ENCODE measurements around the gene FOXQ1.

FOXQ1 gene

GRCh38 chr6:1266686-1267056 is 45.2 kb upstream of the FOXQ1 start:
- TF ChIP-seq, protein P1, sequence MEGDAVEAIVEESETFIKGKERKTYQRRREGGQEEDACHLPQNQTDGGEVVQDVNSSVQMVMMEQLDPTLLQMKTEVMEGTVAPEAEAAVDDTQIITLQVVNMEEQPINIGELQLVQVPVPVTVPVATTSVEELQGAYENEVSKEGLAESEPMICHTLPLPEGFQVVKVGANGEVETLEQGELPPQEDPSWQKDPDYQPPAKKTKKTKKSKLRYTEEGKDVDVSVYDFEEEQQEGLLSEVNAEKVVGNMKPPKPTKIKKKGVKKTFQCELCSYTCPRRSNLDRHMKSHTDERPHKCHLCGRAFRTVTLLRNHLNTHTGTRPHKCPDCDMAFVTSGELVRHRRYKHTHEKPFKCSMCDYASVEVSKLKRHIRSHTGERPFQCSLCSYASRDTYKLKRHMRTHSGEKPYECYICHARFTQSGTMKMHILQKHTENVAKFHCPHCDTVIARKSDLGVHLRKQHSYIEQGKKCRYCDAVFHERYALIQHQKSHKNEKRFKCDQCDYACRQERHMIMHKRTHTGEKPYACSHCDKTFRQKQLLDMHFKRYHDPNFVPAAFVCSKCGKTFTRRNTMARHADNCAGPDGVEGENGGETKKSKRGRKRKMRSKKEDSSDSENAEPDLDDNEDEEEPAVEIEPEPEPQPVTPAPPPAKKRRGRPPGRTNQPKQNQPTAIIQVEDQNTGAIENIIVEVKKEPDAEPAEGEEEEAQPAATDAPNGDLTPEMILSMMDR (IDR thresholded peaks at IDR 0.05; ENCODE audit: low read depth, low read length, missing control alignments): no peak
- Histone ChIP-seq H3K36me3 (replicated peaks) (no peaks in the 10 kb centered on the region), H3K27ac (no peak overlapping the region), H3K4me3 (ENCODE audit: low read depth, low read length) (no peak overlapping the region), H3K27me3 (replicated peaks) (no peaks in the 10 kb centered on the region)
- in situ Hi-C loops (cut with HindIII; ENCODE audit: low pct_ligation_motif_present, low sequenced_read_pairs): no loop called here
- no peak for DNase-seq

DNA sequence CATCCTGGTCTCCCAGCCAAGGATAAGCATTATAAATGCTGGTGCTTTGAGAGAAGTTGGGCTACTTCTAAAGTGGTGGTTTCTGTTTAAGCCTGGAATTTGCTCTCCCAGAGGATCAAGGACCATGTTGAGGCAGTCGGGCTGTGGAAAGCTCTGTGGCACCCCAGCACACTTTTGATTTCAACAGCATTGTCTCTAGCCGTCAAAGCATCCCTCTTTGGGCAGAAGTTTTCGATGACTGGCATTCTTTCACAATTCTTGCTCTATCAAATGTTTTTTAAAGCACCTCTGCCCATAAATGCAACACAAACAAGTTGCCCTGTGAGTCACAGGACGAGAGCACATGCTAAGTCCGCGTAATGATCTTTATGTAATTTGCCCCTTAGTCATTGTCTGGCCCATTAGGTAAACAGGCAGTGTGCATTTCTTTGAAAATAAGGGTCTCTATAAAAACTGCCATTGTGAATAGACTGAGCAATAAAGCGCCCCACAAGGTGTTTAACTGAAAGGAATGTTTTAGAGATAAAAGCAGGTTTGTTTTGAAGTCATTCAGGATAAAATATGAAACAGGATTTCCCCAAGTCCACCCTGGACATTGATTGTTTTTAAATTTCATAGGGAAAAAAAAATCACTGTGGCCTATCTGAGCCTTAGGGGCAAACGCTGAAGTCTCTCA is 44.7 kb upstream of the FOXQ1 start:
- in situ Hi-C loops (cut with HindIII; ENCODE audit: low pct_ligation_motif_present, low sequenced_read_pairs): no loop called here
- TF ChIP-seq, protein P1 (IDR thresholded peaks at IDR 0.05; ENCODE audit: low read depth, low read length, missing control alignments): no peak
- Histone ChIP-seq H3K36me3 (replicated peaks) (no peaks in the 10 kb centered on the region), H3K27ac (no peak overlapping the region), H3K27me3 (replicated peaks) (no peaks in the 10 kb centered on the region), H3K4me3 (ENCODE audit: low read depth, low read length) (no peak overlapping the region)
- no peak for DNase-seq

GRCh38 chr6:1267790-1268762 is 43.8 kb upstream of the FOXQ1 start:
- in situ Hi-C loops (cut with HindIII; ENCODE audit: low pct_ligation_motif_present, low sequenced_read_pairs): no loop called here
- no peaks in the 10 kb centered on the region for H3K36me3 ChIP-seq (replicated peaks)
- H3K27me3 ChIP-seq (replicated peaks): no peaks in the 10 kb centered on the region
- TF ChIP-seq, protein P1 (IDR thresholded peaks at IDR 0.05; ENCODE audit: low read depth, low read length, missing control alignments): no peak
- no peak overlapping the region for H3K4me3 ChIP-seq (ENCODE audit: low read depth, low read length)
- no peak for DNase-seq
- H3K27ac ChIP-seq: no peak overlapping the region

DNA sequence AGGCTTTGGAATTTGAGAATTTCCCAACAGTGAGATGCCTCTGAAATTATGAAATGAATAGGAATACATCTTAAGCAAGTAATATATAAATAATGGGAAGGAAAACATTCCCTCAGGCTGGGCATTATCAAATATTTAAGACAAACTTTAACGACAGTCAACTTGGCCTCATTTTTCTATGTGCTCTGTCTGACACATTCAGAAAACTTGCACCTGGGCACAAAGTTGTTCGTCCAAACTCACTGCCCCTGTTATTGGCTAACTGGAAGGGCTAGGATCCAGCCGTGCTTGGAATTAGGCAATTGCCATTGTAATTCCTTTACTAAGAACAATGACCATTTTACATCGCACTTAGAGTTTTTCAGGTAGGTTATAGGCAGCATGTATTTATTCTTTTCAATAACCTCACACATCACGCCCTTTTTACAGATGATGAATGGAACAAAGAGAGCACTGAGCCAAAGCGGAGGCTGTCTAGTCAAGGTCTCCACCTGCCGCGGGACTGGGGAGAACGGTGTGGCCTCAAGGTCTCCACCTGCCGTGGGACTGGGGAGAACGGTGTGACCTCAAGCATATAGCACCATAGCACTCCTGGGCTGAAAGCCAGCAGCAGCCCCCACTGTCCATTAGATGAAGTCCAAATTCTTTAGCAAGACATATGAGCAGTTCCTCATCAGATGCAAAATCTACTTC is 40.7 kb upstream of the FOXQ1 start:
- no peak overlapping the region for H3K4me3 ChIP-seq (ENCODE audit: low read depth, low read length)
- H3K27ac ChIP-seq: no peak overlapping the region
- DNase-seq: no peak
- TF ChIP-seq, protein P1 (IDR thresholded peaks at IDR 0.05; ENCODE audit: low read depth, low read length, missing control alignments): no peak
- no peaks in the 10 kb centered on the region for H3K27me3 ChIP-seq (replicated peaks)
- H3K36me3 ChIP-seq (replicated peaks): no peaks in the 10 kb centered on the region
- in situ Hi-C loops (cut with HindIII; ENCODE audit: low pct_ligation_motif_present, low sequenced_read_pairs): no loop called here

- Histone ChIP-seq H3K27ac (no peak overlapping the region), H3K36me3 (replicated peaks) (no peaks in the 10 kb centered on the region), H3K4me3 (ENCODE audit: low read depth, low read length) (no peak overlapping the region), H3K27me3 (replicated peaks) (no peaks in the 10 kb centered on the region)
- TF ChIP-seq, protein P1 (IDR thresholded peaks at IDR 0.05; ENCODE audit: low read depth, low read length, missing control alignments): no peak
- in situ Hi-C loops (cut with HindIII; ENCODE audit: low pct_ligation_motif_present, low sequenced_read_pairs): no loop called here
- DNase-seq: no peak
Observed at GRCh38 chr6:1278061-1278720, 33.7 kb upstream of the FOXQ1 start.
